ENCODE data around the gene IL34.

- TF ChIP-seq, protein P1, sequence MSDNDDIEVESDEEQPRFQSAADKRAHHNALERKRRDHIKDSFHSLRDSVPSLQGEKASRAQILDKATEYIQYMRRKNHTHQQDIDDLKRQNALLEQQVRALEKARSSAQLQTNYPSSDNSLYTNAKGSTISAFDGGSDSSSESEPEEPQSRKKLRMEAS (IDR thresholded peaks at IDR 0.05), result no peak
- TF ChIP-seq, protein P2, sequence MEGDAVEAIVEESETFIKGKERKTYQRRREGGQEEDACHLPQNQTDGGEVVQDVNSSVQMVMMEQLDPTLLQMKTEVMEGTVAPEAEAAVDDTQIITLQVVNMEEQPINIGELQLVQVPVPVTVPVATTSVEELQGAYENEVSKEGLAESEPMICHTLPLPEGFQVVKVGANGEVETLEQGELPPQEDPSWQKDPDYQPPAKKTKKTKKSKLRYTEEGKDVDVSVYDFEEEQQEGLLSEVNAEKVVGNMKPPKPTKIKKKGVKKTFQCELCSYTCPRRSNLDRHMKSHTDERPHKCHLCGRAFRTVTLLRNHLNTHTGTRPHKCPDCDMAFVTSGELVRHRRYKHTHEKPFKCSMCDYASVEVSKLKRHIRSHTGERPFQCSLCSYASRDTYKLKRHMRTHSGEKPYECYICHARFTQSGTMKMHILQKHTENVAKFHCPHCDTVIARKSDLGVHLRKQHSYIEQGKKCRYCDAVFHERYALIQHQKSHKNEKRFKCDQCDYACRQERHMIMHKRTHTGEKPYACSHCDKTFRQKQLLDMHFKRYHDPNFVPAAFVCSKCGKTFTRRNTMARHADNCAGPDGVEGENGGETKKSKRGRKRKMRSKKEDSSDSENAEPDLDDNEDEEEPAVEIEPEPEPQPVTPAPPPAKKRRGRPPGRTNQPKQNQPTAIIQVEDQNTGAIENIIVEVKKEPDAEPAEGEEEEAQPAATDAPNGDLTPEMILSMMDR (IDR thresholded peaks at IDR 0.05 in 2 of 3, conservative IDR thresholded peaks at IDR 0.05 in 1 of 3; ENCODE audit: borderline replicate concordance in 1 of 3, insufficient read depth in 1 of 3, low read depth in 2 of 3, low read length in 2 of 3), result no peak
- no peak for TF ChIP-seq POLR2A (IDR thresholded peaks at IDR 0.05; ENCODE audit: borderline replicate concordance, extremely low read depth, insufficient read depth, insufficient read length)
These were observed 13.2 kb downstream of the IL34 start for GRCh38 chr16:70659546-70659945.

All from HCT116 (cell line).